Colonic mucosa (tissue), 4 donors: ENCODE measurements around the gene ANG. TPM values are rescaled to one million over a fixed set of nuclear protein-coding genes. Genes with fewer than 3 reads are reported as not detected.
"Not testable (repeated sequence)": the region's sequence is repeated elsewhere in the genome, so short reads cannot be mapped to it uniquely, and the experiment has no call there.

Source experiments
- DNase-seq: peaks from one replicate; pipeline ENCODE4 v3.0.0-alpha.2; 2020
- H3K27ac ChIP-seq: fragments of 200-600 bp; one replicate; pipeline ENCODE4 v1.8.0; 2021
- H3K27me3 ChIP-seq: fragments of 200-600 bp; one replicate; pipeline ENCODE4 v1.8.0; 2021
- H3K36me3 ChIP-seq: fragments of 200-600 bp; one replicate; pipeline ENCODE4 v1.8.0; 2021
- H3K4me1 ChIP-seq: fragments of 200-600 bp; one replicate; pipeline ENCODE4 v1.8.0; 2021; ENCODE audit warnings: mild to moderate bottlenecking
- H3K4me3 ChIP-seq: fragments of 200-600 bp; one replicate; pipeline ENCODE4 v1.8.0; 2021
- H3K9ac ChIP-seq, 2 donors: one replicate each; pipeline ENCODE4 v1.7.0; 2013; ENCODE audit warnings: control low read depth in 2 of 2, low read depth in 2 of 2, low read length in 2 of 2
- H3K9me3 ChIP-seq: fragments of 200-600 bp; one replicate; pipeline ENCODE4 v1.8.0; 2021
- intact Hi-C: fragments of 100-400 bp; cut with DNase I; formaldehyde crosslinking; loops from one replicate; pipeline ENCODE4 v1.14.1; 2022
- total RNA-seq, 2 donors: library from RNA; stranded (reverse); fragmentation: NEBNext Ultra II Directional in 1 of 2; extraction: Animal tissue kit (Norgen Biotek cat#: 25700) in 1 of 2; gene quantifications; one replicate each; pipeline ENCODE4 v1.2.1, GENCODE V29; 2021
- TF ChIP-seq, protein P1 (sequence below): fragments of 200-600 bp; IDR thresholded peaks from one replicate; pipeline ENCODE4 v1.8.0; 2022; ENCODE audit warnings: antibody characterized with exemption, mild to moderate bottlenecking
- donor health status: healthy.
- donor health status: DM: no; HTN: no; CAD: no.
- donor health status: DM: no; HTN: no; CAD: no.

ANG gene
- total RNA-seq, 2 donors from 2014 or later = 50.0 to 73.6 TPM

DNA sequence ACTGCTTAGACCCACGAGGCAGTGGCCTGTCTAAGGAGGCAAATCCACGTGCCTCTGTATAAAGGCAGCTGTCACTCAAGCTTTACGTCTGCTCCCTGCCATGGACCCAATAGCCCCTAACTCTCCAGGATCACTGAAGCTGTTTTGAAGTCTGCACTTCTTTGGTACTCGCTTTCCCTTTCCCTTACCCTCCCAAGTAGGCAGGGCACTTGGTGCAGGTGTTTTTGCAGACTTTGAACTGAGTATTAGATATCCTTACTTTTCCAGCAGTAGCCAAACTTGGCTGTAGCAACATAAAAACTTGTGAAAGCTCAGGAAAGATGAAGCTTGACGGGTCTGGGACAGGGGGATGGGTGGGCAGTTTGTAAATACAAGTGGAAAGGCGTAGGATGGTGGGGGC is 29.2 kb upstream of the ANG start:
- intact Hi-C loops = loop anchor here (5.0 kb wide), 1 partner anchor 33 kb away; no protein-coding TSS in a partner anchor

GRCh38 chr14:20659813-20660395 is 28.7 kb upstream of the ANG start:
- intact Hi-C loops = loop anchor here (5.0 kb wide), 1 partner anchor 32 kb away; no protein-coding TSS in a partner anchor
- no peak overlapping the region for H3K4me3 ChIP-seq
- H3K4me1 ChIP-seq = no peaks in the 10 kb centered on the region
- DNase-seq = no peak
- H3K9ac ChIP-seq = no peak overlapping the region
- no peaks in the 10 kb centered on the region for H3K36me3 ChIP-seq
- TF ChIP-seq, protein P1, sequence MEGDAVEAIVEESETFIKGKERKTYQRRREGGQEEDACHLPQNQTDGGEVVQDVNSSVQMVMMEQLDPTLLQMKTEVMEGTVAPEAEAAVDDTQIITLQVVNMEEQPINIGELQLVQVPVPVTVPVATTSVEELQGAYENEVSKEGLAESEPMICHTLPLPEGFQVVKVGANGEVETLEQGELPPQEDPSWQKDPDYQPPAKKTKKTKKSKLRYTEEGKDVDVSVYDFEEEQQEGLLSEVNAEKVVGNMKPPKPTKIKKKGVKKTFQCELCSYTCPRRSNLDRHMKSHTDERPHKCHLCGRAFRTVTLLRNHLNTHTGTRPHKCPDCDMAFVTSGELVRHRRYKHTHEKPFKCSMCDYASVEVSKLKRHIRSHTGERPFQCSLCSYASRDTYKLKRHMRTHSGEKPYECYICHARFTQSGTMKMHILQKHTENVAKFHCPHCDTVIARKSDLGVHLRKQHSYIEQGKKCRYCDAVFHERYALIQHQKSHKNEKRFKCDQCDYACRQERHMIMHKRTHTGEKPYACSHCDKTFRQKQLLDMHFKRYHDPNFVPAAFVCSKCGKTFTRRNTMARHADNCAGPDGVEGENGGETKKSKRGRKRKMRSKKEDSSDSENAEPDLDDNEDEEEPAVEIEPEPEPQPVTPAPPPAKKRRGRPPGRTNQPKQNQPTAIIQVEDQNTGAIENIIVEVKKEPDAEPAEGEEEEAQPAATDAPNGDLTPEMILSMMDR = no peak
- peaks cover 4% of the 10 kb centered on the region for H3K27me3 ChIP-seq
- H3K9me3 ChIP-seq = no peaks in the 10 kb centered on the region
- H3K27ac ChIP-seq = no peak overlapping the region

More for the DNA sequence above, 29.2 kb upstream of the ANG start:
- TF ChIP-seq, protein P1 = no peak
- no peaks in the 10 kb centered on the region for H3K9me3 ChIP-seq
- peaks cover 4% of the 10 kb centered on the region for H3K27me3 ChIP-seq
- no peak overlapping the region for H3K4me3 ChIP-seq
- no peaks in the 10 kb centered on the region for H3K36me3 ChIP-seq
- H3K9ac ChIP-seq = no peak overlapping the region
- no peak for DNase-seq
- no peak overlapping the region for H3K27ac ChIP-seq
- H3K4me1 ChIP-seq = no peaks in the 10 kb centered on the region

DNA sequence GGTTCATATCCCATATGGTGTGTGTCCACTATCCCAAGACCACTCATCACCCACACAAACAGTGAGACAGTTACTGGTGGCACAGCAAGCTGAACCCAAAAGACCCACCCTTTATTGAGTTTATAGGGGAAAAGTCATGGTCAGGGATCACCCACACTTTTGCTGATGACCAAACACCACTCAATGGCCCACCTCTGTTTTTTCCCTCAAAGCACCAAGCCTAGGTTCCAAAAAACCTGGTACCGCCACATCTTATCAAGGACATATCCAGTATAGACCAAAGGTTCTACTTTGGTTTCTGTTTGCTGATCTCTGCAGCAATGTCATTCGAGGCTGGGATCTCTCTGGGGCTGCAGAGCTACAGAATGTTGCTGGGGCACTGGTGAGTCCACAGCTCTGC is 27.4 kb upstream of the ANG start:
- no peaks in the 10 kb centered on the region for H3K4me1 ChIP-seq
- DNase-seq = no peak
- H3K9ac ChIP-seq = no peak overlapping the region
- peaks cover 3% of the 10 kb centered on the region for H3K27me3 ChIP-seq
- TF ChIP-seq, protein P1 = no peak
- no peaks in the 10 kb centered on the region for H3K36me3 ChIP-seq
- H3K27ac ChIP-seq = no peak overlapping the region
- H3K4me3 ChIP-seq = no peak overlapping the region
- H3K9me3 ChIP-seq = no peaks in the 10 kb centered on the region
- intact Hi-C loops = no loop called here

DNA sequence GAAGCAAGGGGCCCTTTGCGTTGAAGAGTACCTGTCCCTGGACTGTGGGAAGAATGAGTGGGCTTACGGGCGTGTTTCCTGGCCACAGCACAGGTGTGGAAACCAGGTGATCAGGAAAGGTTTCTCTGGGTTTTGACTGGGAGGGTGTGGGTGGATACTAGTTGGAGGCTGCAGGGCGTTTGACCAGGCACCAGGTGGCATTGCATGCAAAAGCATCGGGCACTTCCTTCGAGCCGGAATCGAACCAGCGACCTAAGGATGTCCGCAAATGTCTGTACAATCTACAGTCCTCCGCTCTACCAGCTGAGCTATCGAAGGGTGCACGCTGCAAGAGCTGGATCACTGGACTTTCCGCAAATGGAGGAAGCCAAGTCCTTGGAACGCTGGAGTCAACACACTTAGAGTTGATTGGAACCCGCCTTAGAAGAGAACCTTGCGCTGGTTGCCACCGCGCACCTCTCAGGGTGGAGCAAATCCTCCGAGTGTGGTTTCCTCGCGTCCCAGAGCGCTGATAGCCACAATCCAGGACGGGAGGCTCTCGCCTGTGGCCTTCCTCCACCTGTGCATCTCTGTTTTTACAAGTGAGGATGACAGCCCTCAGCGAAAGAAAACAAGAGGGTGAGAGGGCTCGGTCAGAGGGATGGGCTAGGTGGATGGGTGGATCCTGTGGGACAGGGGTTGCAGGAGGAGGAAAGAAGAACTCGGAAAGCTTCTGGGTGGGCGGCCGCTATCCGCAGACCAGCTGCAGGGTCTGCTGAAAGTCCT is 25.4 kb upstream of the ANG start:
- peak overlapping the region in 1 of 2 donors; percentile 65 for H3K9ac ChIP-seq
- intact Hi-C loops = no loop called here
- H3K27me3 ChIP-seq = no peaks in the 10 kb centered on the region
- H3K9me3 ChIP-seq = no peaks in the 10 kb centered on the region
- no peak overlapping the region for H3K27ac ChIP-seq
- TF ChIP-seq, protein P1 = peak; percentile 56
- DNase-seq = peak; percentile 89
- no peaks in the 10 kb centered on the region for H3K4me1 ChIP-seq
- H3K4me3 ChIP-seq = peak overlapping the region; percentile 18
- H3K36me3 ChIP-seq = no peaks in the 10 kb centered on the region

DNA sequence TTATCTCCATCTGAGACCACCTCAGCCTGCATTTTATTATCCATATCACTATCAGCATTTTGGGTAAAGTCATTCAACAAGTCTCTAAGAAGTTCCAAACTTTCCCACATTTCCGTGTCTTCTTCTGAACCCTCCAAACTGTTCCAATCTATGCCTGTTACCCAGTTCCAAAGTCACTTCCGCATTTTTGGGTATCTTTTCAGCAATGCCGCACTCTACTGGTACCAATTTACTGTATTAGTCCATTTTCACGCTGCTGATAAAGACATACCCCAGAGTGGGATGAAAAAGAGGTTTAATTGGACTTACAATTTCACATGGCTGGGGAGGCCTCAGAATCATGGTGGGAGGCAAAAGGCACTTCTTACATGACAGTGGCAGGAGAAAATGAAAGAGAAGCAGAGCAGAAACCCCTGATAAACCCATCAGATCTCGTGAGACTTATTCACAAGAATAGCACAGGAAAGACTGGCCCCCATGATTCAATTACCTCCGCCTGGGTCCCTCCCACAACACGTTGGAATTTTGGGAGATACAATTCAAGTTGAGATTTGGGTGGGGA is 22.1 kb upstream of the ANG start:
- H3K9ac ChIP-seq, H3K4me3 ChIP-seq, intact Hi-C loops, H3K9me3 ChIP-seq, DNase-seq, H3K27me3 ChIP-seq, H3K27ac ChIP-seq, H3K4me1 ChIP-seq, H3K36me3 ChIP-seq: not testable (repeated sequence)

- no peaks in the 10 kb centered on the region for H3K27me3 ChIP-seq
- H3K4me3 ChIP-seq = no peak overlapping the region
- no peak overlapping the region for H3K27ac ChIP-seq
- no peaks in the 10 kb centered on the region for H3K9me3 ChIP-seq
- no peaks in the 10 kb centered on the region for H3K36me3 ChIP-seq
- no peak overlapping the region for H3K9ac ChIP-seq
- intact Hi-C loops = no loop called here
- no peak for DNase-seq
- no peaks in the 10 kb centered on the region for H3K4me1 ChIP-seq
- TF ChIP-seq, protein P1 = no peak
These were observed 20.6 kb upstream of the ANG start for GRCh38 chr14:20667957-20668356.
